Thyroid gland (tissue), 4 donors: ENCODE measurements around the gene LDHB. TPM values are rescaled to one million over a fixed set of nuclear protein-coding genes. Genes with fewer than 3 reads are reported as not detected.
"Not testable (repeated sequence)": the region's sequence is repeated elsewhere in the genome, so short reads cannot be mapped to it uniquely, and the experiment has no call there.

ENCODE experiments used
- DNase-seq, 2 donors: peaks; one replicate each; pipeline ENCODE4 v3.0.0-alpha.2; 2019
- H3K27ac ChIP-seq, 3 donors: fragments of 200-600 bp; sonication (generic); 1 replicate in 2 of 3; 2 replicates in 1 of 3; pipeline ENCODE4 v1.5.1; 2016 to 2019; ENCODE audit warnings: mild to moderate bottlenecking in 1 of 3, moderate library complexity in 1 of 3
- H3K27me3 ChIP-seq: fragments of 200-600 bp; sonication (generic); one replicate; pipeline ENCODE4 v1.5.1; 2019
- H3K36me3 ChIP-seq, 2 donors: fragments of 200-600 bp; sonication (generic); one replicate each; pipeline ENCODE4 v1.5.1; 2016 to 2019
- H3K4me1 ChIP-seq, 2 donors: fragments of 200-600 bp; sonication (generic); one replicate each; pipeline ENCODE4 v1.5.1; 2017 to 2019
- H3K4me3 ChIP-seq, 3 donors: fragments of 200-600 bp; sonication (generic); replicated peaks in 1 of 3; 1 replicate in 2 of 3; 2 replicates in 1 of 3; pipeline ENCODE4 v1.5.1; 2016; ENCODE audit warnings: mild to moderate bottlenecking in 1 of 3
- H3K9me3 ChIP-seq: fragments of 200-600 bp; sonication (generic); one replicate; pipeline ENCODE4 v1.5.1; 2017
- CTCF ChIP-seq, 6 experiments: fragments of 200-600 bp in 3 of 6; fragments of 450-650 bp in 3 of 6; sonication (generic) in 3 of 6; IDR thresholded peaks; one replicate each; pipeline ENCODE4 v1.5.1; 2016 to 2019; ENCODE audit warnings: antibody characterized with exemption in 6 of 6, mild to moderate bottlenecking in 2 of 6, inconsistent platforms in 1 of 6, moderate library complexity in 1 of 6
- POLR2A ChIP-seq, 2 donors: fragments of 450-650 bp; IDR thresholded peaks; one replicate each; pipeline ENCODE4 v1.6.1; 2017; ENCODE audit warnings: antibody characterized with exemption in 2 of 2, mild to moderate bottlenecking in 2 of 2, moderate library complexity in 1 of 2
- WGBS, 2 donors: methylation state at CpG; one replicate each; pipeline ENCODE4 v1.1.5; 2017; 5-methylcytosine and 5-hydroxymethylcytosine counted together
- intact Hi-C: fragments of 100-400 bp; cut with DNase I; formaldehyde crosslinking; loops from one replicate; pipeline ENCODE4 v1.15.1; 2023
- total RNA-seq, 4 donors: library from RNA; depleted of rRNA; stranded (reverse); fragments of >200 nt; gene quantifications; one replicate each; pipeline ENCODE4 v1.2.3, GENCODE V29; 2016

LDHB gene
- total RNA-seq, 4 donors from 2014 or later = 338 to 531 (median 407) TPM

- Histone ChIP-seq H3K36me3 (no peaks in the 10 kb centered on the region), H3K27ac (no peak overlapping the region), H3K9me3 (no peaks in the 10 kb centered on the region), H3K27me3 (no peaks in the 10 kb centered on the region), H3K4me1 (peaks cover 4 to 6% of the 10 kb centered on the region in 2 donors), H3K4me3 (no peak overlapping the region)
- 84 to 92% methylated on average over 5 of the region's 5 CpGs for WGBS, 2 donors
- TF ChIP-seq POLR2A (IDR thresholded peaks at IDR 0.05) (no peak), CTCF (IDR thresholded peaks at IDR 0.05) (no peak)
- intact Hi-C loops = loop anchor here (5.0 kb wide), 1 partner anchor 63 kb away; no protein-coding TSS in a partner anchor
- no peak for DNase-seq
These were observed 17.5 kb upstream of the LDHB start for GRCh38 chr12:21675096-21675495.

- H3K9me3 ChIP-seq, H3K4me1 ChIP-seq, H3K27ac ChIP-seq, H3K4me3 ChIP-seq, H3K36me3 ChIP-seq, intact Hi-C loops, DNase-seq, H3K27me3 ChIP-seq: not testable (repeated sequence)
- WGBS, 2 donors = 95 to 98% methylated on average over 6 to 17 of the region's 39 CpGs
These were observed 16.3 kb upstream of the LDHB start for GRCh38 chr12:21673830-21674552.

- intact Hi-C loops = no loop called here
- Histone ChIP-seq H3K36me3 (no peaks in the 10 kb centered on the region), H3K27ac (no peak overlapping the region), H3K4me3 (no peak overlapping the region), H3K27me3 (no peaks in the 10 kb centered on the region), H3K4me1 (peaks cover 4 to 6% of the 10 kb centered on the region in 2 donors), H3K9me3 (no peaks in the 10 kb centered on the region)
- TF ChIP-seq POLR2A (IDR thresholded peaks at IDR 0.05) (no peak), CTCF (IDR thresholded peaks at IDR 0.05) (no peak)
- 28 to 39% methylated on average over 1 of the region's 1 CpG for whole genome bisulfite sequencing, 2 donors
- DNase-seq = no peak
These were observed 14.5 kb upstream of the LDHB start for GRCh38 chr12:21672146-21672545.

- TF ChIP-seq CTCF (IDR thresholded peaks at IDR 0.05) (no peak), POLR2A (IDR thresholded peaks at IDR 0.05) (no peak)
- intact Hi-C loops = no loop called here
- H3K27ac ChIP-seq = no peak overlapping the region
These were observed 9.1 kb upstream of the LDHB start for GRCh38 chr12:21666722-21667121.

GRCh38 chr12:21665816-21666215, 8.2 kb upstream of the LDHB start:
- 81 to 83% methylated on average over 7 of the region's 7 CpGs for WGBS, 2 donors
- DNase-seq = no peak

More at GRCh38 chr12:21666722-21667121, 9.1 kb upstream of the LDHB start:
- Histone ChIP-seq H3K36me3 (no peaks in the 10 kb centered on the region), H3K4me3 (no peak overlapping the region), H3K9me3 (no peaks in the 10 kb centered on the region), H3K4me1 (no peaks in the 10 kb centered on the region), H3K27me3 (no peaks in the 10 kb centered on the region)
- DNase-seq = no peak
- WGBS, 2 donors = 52 to 53% methylated on average over 4 of the region's 4 CpGs

More at GRCh38 chr12:21665816-21666215, 8.2 kb upstream of the LDHB start:
- intact Hi-C loops = no loop called here
- Histone ChIP-seq H3K4me1 (no peaks in the 10 kb centered on the region), H3K27me3 (no peaks in the 10 kb centered on the region), H3K4me3 (no peak overlapping the region), H3K36me3 (no peaks in the 10 kb centered on the region), H3K27ac (no peak overlapping the region), H3K9me3 (no peaks in the 10 kb centered on the region)
- TF ChIP-seq POLR2A (IDR thresholded peaks at IDR 0.05) = no peak
- TF ChIP-seq CTCF (IDR thresholded peaks at IDR 0.05) = no peak
